ENCODE data around the gene TFAM. TPM values are rescaled to one million over a fixed set of nuclear protein-coding genes. Genes with fewer than 3 reads are reported as not detected.
A peak's percentile ranks its signal among the peaks of the same experiment; 100 is the strongest.

The TFAM gene
- polyA plus RNA-seq, 1 of the 3 experiments (the other 2 are of a cell fraction), result 19.6 TPM

DNA sequence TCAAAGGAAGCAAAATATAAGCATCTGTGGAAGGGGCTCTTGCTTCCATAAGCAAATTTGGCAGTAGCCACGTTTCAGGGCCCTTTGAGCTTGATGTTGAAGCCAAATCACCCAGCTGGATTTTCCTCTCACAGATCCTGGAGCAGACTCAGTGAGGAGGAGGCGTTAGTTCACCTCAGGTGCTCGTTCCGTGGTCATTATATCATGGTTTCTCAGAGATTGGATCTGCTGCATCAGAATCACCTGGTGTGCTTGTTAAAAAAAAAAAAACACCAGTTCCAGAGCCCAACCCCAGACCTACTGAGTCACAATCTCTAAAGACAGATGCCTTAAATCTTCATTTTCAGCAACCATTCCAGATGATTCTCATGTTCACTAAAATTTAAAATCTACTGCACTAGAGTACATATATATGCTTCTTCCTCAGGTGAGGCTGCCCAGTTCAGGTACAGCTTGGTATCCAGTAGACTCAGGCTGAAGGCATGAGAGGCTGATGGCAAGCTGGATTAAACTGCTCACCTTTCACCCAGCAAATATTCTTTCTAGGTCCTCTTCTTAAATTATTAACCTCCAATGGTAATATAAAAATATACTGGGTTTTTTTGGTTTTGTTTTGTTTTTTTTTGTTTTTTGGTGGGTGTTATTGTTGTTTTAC lies 24.9 kb downstream of the TFAM start (continued):
- TF ChIP-seq, protein P1, sequence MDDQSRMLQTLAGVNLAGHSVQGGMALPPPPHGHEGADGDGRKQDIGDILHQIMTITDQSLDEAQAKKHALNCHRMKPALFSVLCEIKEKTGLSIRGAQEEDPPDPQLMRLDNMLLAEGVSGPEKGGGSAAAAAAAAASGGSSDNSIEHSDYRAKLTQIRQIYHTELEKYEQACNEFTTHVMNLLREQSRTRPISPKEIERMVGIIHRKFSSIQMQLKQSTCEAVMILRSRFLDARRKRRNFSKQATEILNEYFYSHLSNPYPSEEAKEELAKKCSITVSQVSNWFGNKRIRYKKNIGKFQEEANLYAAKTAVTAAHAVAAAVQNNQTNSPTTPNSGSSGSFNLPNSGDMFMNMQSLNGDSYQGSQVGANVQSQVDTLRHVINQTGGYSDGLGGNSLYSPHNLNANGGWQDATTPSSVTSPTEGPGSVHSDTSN (IDR thresholded peaks at IDR 0.05), result no peak
- TF ChIP-seq EZH2phosphoT487 (IDR thresholded peaks at IDR 0.05; ENCODE audit: borderline replicate concordance, low read depth) (no peak), RAD21 (IDR thresholded peaks at IDR 0.05; ENCODE audit: low read length) (no peak)

DNA sequence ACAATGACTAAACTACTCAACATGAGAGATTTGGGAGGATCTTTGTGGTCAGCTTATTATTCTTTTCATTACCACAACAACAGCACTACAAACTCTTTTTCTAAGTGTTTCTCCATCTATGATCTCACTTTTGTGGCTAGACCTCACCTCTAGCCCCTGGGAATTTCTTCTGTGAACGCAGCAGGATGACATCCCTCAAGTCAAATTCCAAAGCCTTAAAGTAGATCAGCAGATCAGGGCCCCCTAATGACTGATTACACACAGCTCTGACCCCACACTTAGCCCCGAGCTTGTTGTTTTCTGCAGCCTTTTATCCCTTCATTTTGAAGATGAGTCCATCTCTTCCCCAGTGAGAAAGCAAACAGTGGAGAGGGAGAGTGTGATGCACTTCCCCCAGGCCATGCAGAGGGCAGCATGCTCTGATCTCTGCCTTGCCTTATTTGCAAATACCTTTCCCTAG lies 27.3 kb downstream of the TFAM start:
- no peak for TF ChIP-seq TCF12 (IDR thresholded peaks at IDR 0.05)
- TF ChIP-seq, protein P2, sequence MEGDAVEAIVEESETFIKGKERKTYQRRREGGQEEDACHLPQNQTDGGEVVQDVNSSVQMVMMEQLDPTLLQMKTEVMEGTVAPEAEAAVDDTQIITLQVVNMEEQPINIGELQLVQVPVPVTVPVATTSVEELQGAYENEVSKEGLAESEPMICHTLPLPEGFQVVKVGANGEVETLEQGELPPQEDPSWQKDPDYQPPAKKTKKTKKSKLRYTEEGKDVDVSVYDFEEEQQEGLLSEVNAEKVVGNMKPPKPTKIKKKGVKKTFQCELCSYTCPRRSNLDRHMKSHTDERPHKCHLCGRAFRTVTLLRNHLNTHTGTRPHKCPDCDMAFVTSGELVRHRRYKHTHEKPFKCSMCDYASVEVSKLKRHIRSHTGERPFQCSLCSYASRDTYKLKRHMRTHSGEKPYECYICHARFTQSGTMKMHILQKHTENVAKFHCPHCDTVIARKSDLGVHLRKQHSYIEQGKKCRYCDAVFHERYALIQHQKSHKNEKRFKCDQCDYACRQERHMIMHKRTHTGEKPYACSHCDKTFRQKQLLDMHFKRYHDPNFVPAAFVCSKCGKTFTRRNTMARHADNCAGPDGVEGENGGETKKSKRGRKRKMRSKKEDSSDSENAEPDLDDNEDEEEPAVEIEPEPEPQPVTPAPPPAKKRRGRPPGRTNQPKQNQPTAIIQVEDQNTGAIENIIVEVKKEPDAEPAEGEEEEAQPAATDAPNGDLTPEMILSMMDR (IDR thresholded peaks at IDR 0.05), result no peak
- TF ChIP-seq FOXM1 (IDR thresholded peaks at IDR 0.05; ENCODE audit: low read depth), result no peak
- no peak overlapping the region for H3K9ac ChIP-seq
- DNase-seq, result no peak
- no peaks in the 10 kb centered on the region for H3K9me3 ChIP-seq
- no peak overlapping the region for H2AFZ ChIP-seq (ENCODE audit: low read depth)
- H3K36me3 ChIP-seq (replicated peaks in 1 of 2; ENCODE audit: control insufficient read depth in 1 of 2, insufficient read depth in 2 of 2, low read length in 1 of 2), result no peaks in the 10 kb centered on the region
- WGBS (ENCODE audit: low lambda C conversion rate), result 51% methylated on average over 2 of the region's 2 CpGs
- no peak overlapping the region for H3K4me3 ChIP-seq (ENCODE audit: low read depth in 2 of 2, low read length in 1 of 2)
- H3K27ac ChIP-seq (ENCODE audit: low read depth in 2 of 2, low read length in 1 of 2), result no peak overlapping the region
- no peaks in the 10 kb centered on the region for H3K4me1 ChIP-seq (ENCODE audit: control insufficient read depth in 1 of 2, insufficient read depth in 2 of 2, low read depth in 1 of 2, low read length in 1 of 2)
- H3K9me2 ChIP-seq, result no peaks in the 10 kb centered on the region
- no peak overlapping the region for H3K4me2 ChIP-seq
- H3K27me3 ChIP-seq (ENCODE audit: insufficient read depth), result no peaks in the 10 kb centered on the region
- no peaks in the 10 kb centered on the region for H3K79me2 ChIP-seq (ENCODE audit: insufficient read depth)
- no peaks in the 10 kb centered on the region for H3F3A ChIP-seq (replicated peaks; ENCODE audit: insufficient read depth)
- ChIA-PET CTCF (interaction anchor here (0.6 to 0.9 kb wide), 3 partner anchors 10 to 235 kb away, joined by 3 read pairs; no protein-coding TSS in a partner anchor), POLR2A (no interaction called here)
- H4K20me1 ChIP-seq (ENCODE audit: insufficient read depth), result no peaks in the 10 kb centered on the region

DNA sequence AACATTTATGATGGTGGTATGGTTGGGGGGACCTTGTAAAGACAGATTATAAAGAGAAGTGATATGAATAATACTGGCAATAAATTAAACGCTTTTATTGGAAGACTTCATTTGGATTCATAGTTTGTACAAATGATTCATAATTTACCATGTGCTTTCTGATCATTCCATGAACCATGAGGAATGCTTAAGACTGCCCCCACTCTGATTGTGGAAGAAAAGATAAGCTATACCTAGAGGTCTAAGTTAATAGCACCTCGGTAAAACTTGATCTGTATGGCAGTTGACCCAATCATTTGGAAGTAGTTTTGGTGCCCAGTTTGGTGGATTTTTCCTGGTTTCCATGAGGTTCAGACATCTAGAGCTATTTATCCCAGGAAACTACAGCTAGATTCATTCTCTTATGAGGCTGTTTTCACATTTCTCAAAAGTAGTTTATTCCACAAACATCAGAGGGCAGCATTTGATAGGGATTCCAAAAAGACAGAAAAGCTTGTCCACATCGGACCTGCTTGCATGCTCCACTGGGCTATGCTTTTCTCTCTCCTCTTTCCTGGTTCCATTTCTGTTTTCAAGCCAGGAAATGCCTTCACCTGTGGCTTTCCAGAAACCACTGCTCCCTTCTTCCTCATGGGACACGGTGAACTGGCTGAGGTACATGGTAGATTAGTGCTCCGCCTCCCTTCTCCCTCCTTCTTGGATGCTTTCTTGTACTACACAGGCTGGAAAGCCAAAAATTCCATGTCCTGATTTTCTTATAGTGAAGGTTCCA lies 29.2 kb downstream of the TFAM start:
- no peaks in the 10 kb centered on the region for H3K36me3 ChIP-seq (replicated peaks in 1 of 2; ENCODE audit: control insufficient read depth in 1 of 2, insufficient read depth in 2 of 2, low read length in 1 of 2)
- H4K20me1 ChIP-seq (ENCODE audit: insufficient read depth), result no peaks in the 10 kb centered on the region
- no peaks in the 10 kb centered on the region for H3K79me2 ChIP-seq (ENCODE audit: insufficient read depth)
- H2AFZ ChIP-seq (ENCODE audit: low read depth), result peak overlapping the region; percentile 48
- H3K9me2 ChIP-seq, result no peaks in the 10 kb centered on the region
- WGBS (ENCODE audit: low lambda C conversion rate), result 52% methylated on average over 5 of the region's 5 CpGs
- H3K4me2 ChIP-seq, result no peak overlapping the region
- ChIA-PET POLR2A (no interaction called here), CTCF (interaction anchor here (0.6 to 2.8 kb wide), 39 partner anchors 9 to 1211 kb away, joined by 3 to 22 read pairs (median 4); partner anchors contain the start of gene PHYHIPL)
- peak; percentile 54 for DNase-seq
- no peaks in the 10 kb centered on the region for H3K4me1 ChIP-seq (ENCODE audit: control insufficient read depth in 1 of 2, insufficient read depth in 2 of 2, low read depth in 1 of 2, low read length in 1 of 2)
- H3K9ac ChIP-seq, result no peak overlapping the region
- H3K9me3 ChIP-seq, result no peaks in the 10 kb centered on the region
- no peaks in the 10 kb centered on the region for H3K27me3 ChIP-seq (ENCODE audit: insufficient read depth)
- H3K4me3 ChIP-seq (ENCODE audit: low read depth in 2 of 2, low read length in 1 of 2), result no peak overlapping the region
- no peaks in the 10 kb centered on the region for H3F3A ChIP-seq (replicated peaks; ENCODE audit: insufficient read depth)
- H3K27ac ChIP-seq (ENCODE audit: low read depth in 2 of 2, low read length in 1 of 2), result no peak overlapping the region
- TF ChIP-seq RAD21 (IDR thresholded peaks at IDR 0.05; ENCODE audit: low read length) (peak; percentile 94), GABPA (IDR thresholded peaks at IDR 0.05; ENCODE audit: low read depth) (no peak), JUND (IDR thresholded peaks at IDR 0.05) (no peak), FOSL2 (IDR thresholded peaks at IDR 0.05; ENCODE audit: borderline replicate concordance, low read depth) (no peak), TCF12 (IDR thresholded peaks at IDR 0.05) (no peak), RFX5 (IDR thresholded peaks at IDR 0.05; ENCODE audit: low read length) (no peak), MEF2A (IDR thresholded peaks at IDR 0.05; ENCODE audit: borderline replicate concordance, low read depth) (no peak), NFIC (IDR thresholded peaks at IDR 0.05; ENCODE audit: borderline replicate concordance) (no peak), FOXM1 (IDR thresholded peaks at IDR 0.05; ENCODE audit: low read depth) (no peak)
- TF ChIP-seq, protein P2 (IDR thresholded peaks at IDR 0.05), result peak; percentile 70
- TF ChIP-seq, protein P3, sequence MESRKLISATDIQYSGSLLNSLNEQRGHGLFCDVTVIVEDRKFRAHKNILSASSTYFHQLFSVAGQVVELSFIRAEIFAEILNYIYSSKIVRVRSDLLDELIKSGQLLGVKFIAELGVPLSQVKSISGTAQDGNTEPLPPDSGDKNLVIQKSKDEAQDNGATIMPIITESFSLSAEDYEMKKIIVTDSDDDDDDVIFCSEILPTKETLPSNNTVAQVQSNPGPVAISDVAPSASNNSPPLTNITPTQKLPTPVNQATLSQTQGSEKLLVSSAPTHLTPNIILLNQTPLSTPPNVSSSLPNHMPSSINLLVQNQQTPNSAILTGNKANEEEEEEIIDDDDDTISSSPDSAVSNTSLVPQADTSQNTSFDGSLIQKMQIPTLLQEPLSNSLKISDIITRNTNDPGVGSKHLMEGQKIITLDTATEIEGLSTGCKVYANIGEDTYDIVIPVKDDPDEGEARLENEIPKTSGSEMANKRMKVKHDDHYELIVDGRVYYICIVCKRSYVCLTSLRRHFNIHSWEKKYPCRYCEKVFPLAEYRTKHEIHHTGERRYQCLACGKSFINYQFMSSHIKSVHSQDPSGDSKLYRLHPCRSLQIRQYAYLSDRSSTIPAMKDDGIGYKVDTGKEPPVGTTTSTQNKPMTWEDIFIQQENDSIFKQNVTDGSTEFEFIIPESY (IDR thresholded peaks at IDR 0.05; ENCODE audit: borderline replicate concordance, low read depth), result no peak
